Vagina (tissue), 2 donors: ENCODE data around the gene SUGCT. TPM values are rescaled to one million over a fixed set of nuclear protein-coding genes. Genes with fewer than 3 reads are reported as not detected.

ENCODE experiments used
- DNase-seq, 2 donors: peaks; one replicate each; pipeline ENCODE4 v3.0.0-alpha.2; 2017; ENCODE audit errors: extremely low spot score in 2 of 2
- H3K27ac ChIP-seq: fragments of 200-600 bp; sonication (generic); one replicate; pipeline ENCODE4 v1.5.1; 2019
- H3K27me3 ChIP-seq: fragments of 200-600 bp; sonication (generic); one replicate; pipeline ENCODE4 v1.5.1; 2019
- H3K36me3 ChIP-seq, 2 donors: fragments of 200-600 bp; sonication (generic); one replicate each; pipeline ENCODE4 v1.5.1; 2017 to 2019
- H3K4me1 ChIP-seq: fragments of 200-600 bp; sonication (generic); one replicate; pipeline ENCODE4 v1.5.1; 2019
- H3K4me3 ChIP-seq, 2 donors: fragments of 200-600 bp; sonication (generic); 1 replicate in 1 of 2; 2 replicates in 1 of 2; pipeline ENCODE4 v1.5.1; 2016 to 2019
- H3K9me3 ChIP-seq: fragments of 200-600 bp; sonication (generic); one replicate; pipeline ENCODE4 v1.5.1; 2019
- POLR2A ChIP-seq, 2 donors: fragments of 450-650 bp; IDR thresholded peaks; one replicate each; pipeline ENCODE4 v1.6.1; 2017; ENCODE audit warnings: antibody characterized with exemption in 2 of 2, mild to moderate bottlenecking in 2 of 2, moderate library complexity in 2 of 2
- POLR2AphosphoS5 ChIP-seq, 2 donors: sonication (generic); formaldehyde crosslinking; IDR thresholded peaks; one replicate each; pipeline ENCODE4 v1.9.0; 2017; ENCODE audit warnings: antibody characterized with exemption in 2 of 2, mild to moderate bottlenecking in 2 of 2, low read depth in 1 of 2; ENCODE audit not compliant: insufficient read depth in 1 of 2
- intact Hi-C: fragments of 100-400 bp; cut with DNase I; formaldehyde crosslinking; loops from one replicate; pipeline ENCODE4 v1.15.1; 2023
- total RNA-seq: library from RNA; depleted of rRNA; stranded (reverse); fragments of >200 nt; gene quantifications from one replicate; pipeline ENCODE4 v1.2.3, GENCODE V29; 2016
- TF ChIP-seq, protein P1 (sequence below), 3 experiments: fragments of 450-650 bp in 2 of 3; fragments of 200-600 bp in 1 of 3; sonication (generic) in 1 of 3; IDR thresholded peaks; one replicate each; pipeline ENCODE4 v1.5.1; 2017 to 2019; ENCODE audit warnings: antibody characterized with exemption in 3 of 3, mild to moderate bottlenecking in 2 of 3, moderate library complexity in 2 of 3

SUGCT gene
- total RNA-seq, 1 donor from 2014 or later = 2.2 TPM

- intact Hi-C loops = no loop called here
- no peaks in the 10 kb centered on the region for H3K4me1 ChIP-seq
- no peak for TF ChIP-seq POLR2AphosphoS5 (IDR thresholded peaks at IDR 0.05; ENCODE audit: insufficient read depth in 1 of 2, low read depth in 1 of 2)
- TF ChIP-seq, protein P1, sequence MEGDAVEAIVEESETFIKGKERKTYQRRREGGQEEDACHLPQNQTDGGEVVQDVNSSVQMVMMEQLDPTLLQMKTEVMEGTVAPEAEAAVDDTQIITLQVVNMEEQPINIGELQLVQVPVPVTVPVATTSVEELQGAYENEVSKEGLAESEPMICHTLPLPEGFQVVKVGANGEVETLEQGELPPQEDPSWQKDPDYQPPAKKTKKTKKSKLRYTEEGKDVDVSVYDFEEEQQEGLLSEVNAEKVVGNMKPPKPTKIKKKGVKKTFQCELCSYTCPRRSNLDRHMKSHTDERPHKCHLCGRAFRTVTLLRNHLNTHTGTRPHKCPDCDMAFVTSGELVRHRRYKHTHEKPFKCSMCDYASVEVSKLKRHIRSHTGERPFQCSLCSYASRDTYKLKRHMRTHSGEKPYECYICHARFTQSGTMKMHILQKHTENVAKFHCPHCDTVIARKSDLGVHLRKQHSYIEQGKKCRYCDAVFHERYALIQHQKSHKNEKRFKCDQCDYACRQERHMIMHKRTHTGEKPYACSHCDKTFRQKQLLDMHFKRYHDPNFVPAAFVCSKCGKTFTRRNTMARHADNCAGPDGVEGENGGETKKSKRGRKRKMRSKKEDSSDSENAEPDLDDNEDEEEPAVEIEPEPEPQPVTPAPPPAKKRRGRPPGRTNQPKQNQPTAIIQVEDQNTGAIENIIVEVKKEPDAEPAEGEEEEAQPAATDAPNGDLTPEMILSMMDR (IDR thresholded peaks at IDR 0.05) = no peak
- no peak for TF ChIP-seq POLR2A (IDR thresholded peaks at IDR 0.05)
- DNase-seq = no peak
- H3K9me3 ChIP-seq = no peaks in the 10 kb centered on the region
- H3K36me3 ChIP-seq = no peaks in the 10 kb centered on the region
- no peaks in the 10 kb centered on the region for H3K27me3 ChIP-seq
- no peak overlapping the region for H3K27ac ChIP-seq
- H3K4me3 ChIP-seq = no peak overlapping the region
These were observed 355.2 kb downstream of the SUGCT start for GRCh38 chr7:40489844-40490602.

GRCh38 chr7:40490603-40490924, 355.8 kb downstream of the SUGCT start:
- TF ChIP-seq POLR2A (IDR thresholded peaks at IDR 0.05) = no peak
- TF ChIP-seq POLR2AphosphoS5 (IDR thresholded peaks at IDR 0.05; ENCODE audit: insufficient read depth in 1 of 2, low read depth in 1 of 2) = no peak
- no peaks in the 10 kb centered on the region for H3K27me3 ChIP-seq
- H3K36me3 ChIP-seq = no peaks in the 10 kb centered on the region
- intact Hi-C loops = no loop called here
- H3K27ac ChIP-seq = no peak overlapping the region
- H3K4me3 ChIP-seq = no peak overlapping the region
- H3K4me1 ChIP-seq = no peaks in the 10 kb centered on the region
- no peak for DNase-seq
- H3K9me3 ChIP-seq = no peaks in the 10 kb centered on the region

DNA sequence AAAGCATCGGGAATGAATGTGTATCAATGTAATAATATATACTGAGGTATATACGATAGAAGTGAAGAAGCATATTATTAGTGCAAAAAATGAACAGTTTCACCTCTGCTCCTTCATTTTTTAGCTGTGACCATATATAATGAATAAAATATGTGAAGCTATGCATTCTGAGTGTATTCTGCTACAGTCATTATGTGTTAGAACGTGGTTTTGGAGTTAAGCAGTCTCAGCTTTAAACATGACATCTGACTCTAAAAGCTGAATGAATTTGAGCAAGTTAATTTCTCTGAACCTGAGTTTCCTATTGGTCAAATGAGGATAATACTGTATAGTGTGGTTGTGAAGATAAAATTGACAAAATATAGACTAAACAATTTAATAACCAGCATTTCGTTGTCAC, 358.1 kb downstream of the SUGCT start:
- Histone ChIP-seq H3K36me3 (no peaks in the 10 kb centered on the region), H3K27me3 (no peaks in the 10 kb centered on the region), H3K4me1 (no peaks in the 10 kb centered on the region), H3K4me3 (no peak overlapping the region), H3K27ac (no peak overlapping the region), H3K9me3 (no peaks in the 10 kb centered on the region)
- intact Hi-C loops = no loop called here
- TF ChIP-seq, protein P1 (IDR thresholded peaks at IDR 0.05) = no peak
- TF ChIP-seq POLR2AphosphoS5 (IDR thresholded peaks at IDR 0.05; ENCODE audit: insufficient read depth in 1 of 2, low read depth in 1 of 2) = no peak
- no peak for TF ChIP-seq POLR2A (IDR thresholded peaks at IDR 0.05)
- DNase-seq = no peak

DNA sequence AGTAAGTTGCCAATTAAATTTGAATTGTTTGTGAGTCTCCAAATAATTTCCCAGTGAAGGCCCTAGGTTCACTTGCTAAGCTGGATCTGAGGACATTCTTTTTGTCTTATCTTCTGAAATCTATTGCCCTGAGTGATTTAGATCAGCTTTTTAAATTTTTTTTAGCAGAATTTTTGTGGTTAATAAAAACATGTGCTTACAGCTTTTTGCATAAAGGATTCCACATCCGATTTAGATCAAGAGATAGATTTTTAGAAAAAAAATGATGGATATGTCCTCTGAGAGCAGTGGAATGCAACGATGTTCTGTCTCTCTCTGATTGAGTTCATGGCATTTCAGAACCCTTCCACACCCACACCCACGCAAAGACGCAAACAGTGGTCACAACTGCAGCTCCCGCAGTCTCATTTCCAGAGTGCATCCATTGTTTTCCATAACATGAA, 358.8 kb downstream of the SUGCT start:
- intact Hi-C loops = no loop called here
- Histone ChIP-seq H3K4me3 (no peak overlapping the region), H3K4me1 (no peaks in the 10 kb centered on the region), H3K9me3 (no peaks in the 10 kb centered on the region), H3K27me3 (no peaks in the 10 kb centered on the region), H3K36me3 (no peaks in the 10 kb centered on the region), H3K27ac (no peak overlapping the region)
- TF ChIP-seq POLR2AphosphoS5 (IDR thresholded peaks at IDR 0.05; ENCODE audit: insufficient read depth in 1 of 2, low read depth in 1 of 2) = no peak
- TF ChIP-seq, protein P1 (IDR thresholded peaks at IDR 0.05) = no peak
- no peak for TF ChIP-seq POLR2A (IDR thresholded peaks at IDR 0.05)
- DNase-seq = no peak

DNA sequence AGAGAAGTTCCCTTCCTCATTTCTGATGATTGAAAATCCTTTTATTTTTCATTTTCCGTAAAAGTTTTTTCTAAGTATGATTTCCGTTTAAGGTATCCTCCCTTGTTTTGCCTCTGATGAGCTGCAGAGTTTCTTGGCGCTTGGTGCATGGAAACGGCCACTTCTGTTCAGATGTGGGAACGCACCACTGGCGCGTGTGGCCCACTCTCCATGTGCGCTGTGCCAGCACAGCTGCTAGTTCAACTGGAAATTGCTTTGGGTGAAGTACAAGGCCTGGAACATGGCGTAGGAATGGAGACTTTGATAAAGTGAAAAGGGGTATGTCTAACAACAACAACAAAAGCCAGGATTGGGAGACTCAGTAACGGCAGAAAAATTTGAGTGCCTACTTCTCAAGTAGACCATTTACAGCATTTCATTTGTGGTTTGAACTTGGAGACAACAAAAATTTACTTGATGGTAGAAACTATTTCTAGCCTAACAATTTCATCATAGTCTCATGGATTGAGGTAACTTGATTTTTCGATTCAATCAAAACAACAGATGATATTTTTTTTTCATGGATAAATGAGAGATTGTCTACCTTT, 364.2 kb downstream of the SUGCT start:
- no peaks in the 10 kb centered on the region for H3K9me3 ChIP-seq
- H3K36me3 ChIP-seq = no peaks in the 10 kb centered on the region
- no peak for DNase-seq
- H3K27ac ChIP-seq = no peak overlapping the region
- H3K27me3 ChIP-seq = no peaks in the 10 kb centered on the region
- H3K4me3 ChIP-seq = no peak overlapping the region
- no peak for TF ChIP-seq POLR2A (IDR thresholded peaks at IDR 0.05)
- TF ChIP-seq, protein P1 (IDR thresholded peaks at IDR 0.05) = no peak
- no peak for TF ChIP-seq POLR2AphosphoS5 (IDR thresholded peaks at IDR 0.05; ENCODE audit: insufficient read depth in 1 of 2, low read depth in 1 of 2)
- no peaks in the 10 kb centered on the region for H3K4me1 ChIP-seq
- intact Hi-C loops = no loop called here
